Dedifferentiated amniotic fluid mesenchymal stem cell (primary cell): ENCODE data around the gene NUDC.
A peak's percentile ranks its signal among the peaks of the same experiment; 100 is the strongest.
"Not testable (repeated sequence)": the region's sequence is repeated elsewhere in the genome, so short reads cannot be mapped to it uniquely, and the experiment has no call there.

Experiments
- DNase-seq: peaks from one replicate; pipeline ENCODE4 v3.0.0-alpha.2; 2016; ENCODE audit errors: extremely low spot score

The NUDC gene

GRCh38 chr1:26989403-26990109 is 68.0 kb downstream of the NUDC start:
- not testable (repeated sequence) for DNase-seq

GRCh38 chr1:26991310-26992116 is 70.0 kb downstream of the NUDC start:
- no peak for DNase-seq

- DNase-seq, result peak; percentile 54
These were observed 71.9 kb downstream of the NUDC start, which contains the start of gene TRNP1 for GRCh38 chr1:26993237-26994019. TRNP1 (plus strand) TSS chr1:26993692; CDS start chr1:26993787, 95 bp downstream.

GRCh38 chr1:26994020-26994786 is 72.7 kb downstream of the NUDC start:
- no peak for DNase-seq

DNA sequence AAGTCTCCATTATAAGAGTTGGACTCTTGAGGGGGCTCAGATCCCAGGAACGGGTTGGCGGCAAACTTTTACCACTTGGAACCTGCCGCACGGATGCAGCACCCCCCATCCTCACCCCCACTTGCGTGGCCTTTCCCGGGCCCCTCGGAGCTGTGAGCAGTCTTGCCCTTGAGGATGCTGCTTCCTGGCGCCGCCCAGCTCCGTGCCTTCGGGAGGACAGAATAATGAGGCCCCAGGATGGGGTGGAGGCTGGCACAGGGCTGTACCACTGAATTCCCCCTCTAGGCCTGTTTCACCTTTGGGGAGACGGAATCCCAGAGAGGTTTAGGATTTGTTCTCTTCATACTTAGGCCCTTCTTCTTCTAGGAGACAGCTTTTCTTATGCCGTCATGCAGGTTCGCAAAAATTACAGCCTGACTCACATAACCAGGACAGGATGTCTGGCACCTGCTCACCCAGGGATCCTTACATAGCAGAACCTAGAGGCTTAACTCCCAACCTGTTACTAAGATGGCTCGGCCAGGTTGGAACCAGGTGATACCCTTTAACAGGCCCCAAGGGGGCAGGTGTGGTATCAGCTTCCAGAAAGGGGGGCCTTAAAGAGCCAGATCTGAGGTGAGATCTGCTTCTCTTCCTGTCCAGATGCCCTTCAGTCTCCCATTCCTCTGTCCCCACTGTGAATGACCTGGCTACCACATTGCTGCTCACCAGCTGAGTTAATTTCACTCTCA is 73.4 kb downstream of the NUDC start:
- DNase-seq, result no peak

DNA sequence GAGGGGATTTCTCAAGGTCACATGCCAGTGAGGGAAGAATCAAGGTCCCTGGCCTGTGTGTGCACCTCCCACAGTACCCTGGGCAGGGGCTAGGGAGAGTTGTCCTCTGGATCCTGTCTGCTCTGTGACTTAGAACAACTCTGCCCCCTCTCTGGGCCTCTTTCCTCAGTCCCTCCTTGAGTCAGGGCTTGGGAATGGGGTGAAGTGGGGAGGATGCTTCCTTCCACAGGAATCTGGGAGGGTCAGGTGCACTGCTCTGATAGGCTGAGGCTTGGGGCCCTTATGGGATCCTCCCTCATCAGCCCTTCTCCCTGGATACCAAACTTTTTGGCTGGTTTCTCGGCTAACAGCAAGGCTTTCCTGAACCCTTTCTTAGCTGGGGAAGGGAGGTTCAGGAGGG is 74.5 kb downstream of the NUDC start:
- peak; percentile 39 for DNase-seq
